BJ (cell line): ENCODE measurements around the gene RAPSN. TPM values are rescaled to one million over a fixed set of nuclear protein-coding genes. Genes with fewer than 3 reads are reported as not detected.

Source experiments
- CTCF ChIA-PET: fragments of 350-600 bp; formaldehyde crosslinking; extraction: SDS; loops from one replicate; lab custom pipeline; 2021; ENCODE audit warnings: antibody characterized with exemption, inconsistent platforms; lab: Yijun Ruan, JAX
- POLR2A ChIA-PET: fragments of 300-600 bp; sonication (Branson Sonifier 250); formaldehyde crosslinking; extraction: SDS; loops from one replicate; lab custom pipeline; 2021; ENCODE audit warnings: antibody characterized with exemption; lab: Charles Lee
- DNase-seq: peaks from one replicate; pipeline ENCODE4 v3.0.0-alpha.2; 2011; ENCODE audit warnings: low read depth
- H3K27me3 ChIP-seq: 2 replicates; pipeline ENCODE4 v1.6.0; 2011; ENCODE audit warnings: low read length; ENCODE audit not compliant: control insufficient read depth, insufficient read depth
- H3K36me3 ChIP-seq: 2 replicates; pipeline ENCODE4 v1.5.1; 2011; ENCODE audit warnings: low read length; ENCODE audit not compliant: control insufficient read depth, insufficient read depth
- H3K4me3 ChIP-seq: 2 replicates; pipeline ENCODE4 v1.5.1; 2011; ENCODE audit warnings: low read depth, mild to moderate bottlenecking, control low read depth, low read length
- CTCF ChIP-seq: IDR thresholded peaks from 2 replicates; pipeline ENCODE4 v1.5.1; 2011; ENCODE audit warnings: low read depth, mild to moderate bottlenecking, control low read depth, inconsistent platforms, low read length, moderate library complexity; ENCODE audit not compliant: insufficient read depth
- polyA plus RNA-seq: library from polyadenylated mRNA; depleted of rRNA; stranded (reverse); fragments of >200 nt; gene quantifications from 2 replicates; pipeline ENCODE4 v1.2.3, GENCODE V29; 2011

RAPSN gene
- polyA plus RNA-seq, 1 experiment, result 0.10 TPM

- no peak for TF ChIP-seq CTCF
- ChIA-PET POLR2A (interaction anchor here (0.7 kb wide), 1 partner anchor 38 kb away, joined by 3 read pairs; no protein-coding TSS in a partner anchor), CTCF (interaction anchor here (0.6 to 3.3 kb wide), 3 partner anchors 21 to 150 kb away, joined by 3 to 13 read pairs (median 3); no protein-coding TSS in a partner anchor)
- Histone ChIP-seq H3K36me3 (peaks cover 19% of the 10 kb centered on the region), H3K27me3 (no peaks in the 10 kb centered on the region), H3K4me3 (no peak overlapping the region)
- DNase-seq, result no peak
These were observed 17.8 kb upstream of the RAPSN start for GRCh38 chr11:47466701-47467250.

- CTCF ChIA-PET, result interaction anchor here (0.6 to 3.3 kb wide), 4 partner anchors 46 to 1482 kb away, joined by 3 to 13 read pairs (median 4); no protein-coding TSS in a partner anchor
These were observed 17.3 kb upstream of the RAPSN start for GRCh38 chr11:47466201-47466600.

GRCh38 chr11:47464483-47464882 is 15.5 kb upstream of the RAPSN start:
- DNase-seq, result no peak
- H3K27me3 ChIP-seq, result no peaks in the 10 kb centered on the region
- H3K36me3 ChIP-seq, result peaks cover 10% of the 10 kb centered on the region
- CTCF ChIA-PET, result interaction anchor here (2.0 to 3.3 kb wide), 2 partner anchors 90 to 153 kb away, joined by 6 to 13 read pairs; no protein-coding TSS in a partner anchor
- no peak overlapping the region for H3K4me3 ChIP-seq
- no peak for TF ChIP-seq CTCF
- POLR2A ChIA-PET, result no interaction called here

More at GRCh38 chr11:47466201-47466600, 17.3 kb upstream of the RAPSN start:
- no peak for DNase-seq
- Histone ChIP-seq H3K4me3 (no peak overlapping the region), H3K27me3 (no peaks in the 10 kb centered on the region), H3K36me3 (peaks cover 18% of the 10 kb centered on the region)
- TF ChIP-seq CTCF, result no peak
- POLR2A ChIA-PET, result interaction anchor here (0.7 kb wide), 1 partner anchor 37 kb away, joined by 3 read pairs; no protein-coding TSS in a partner anchor

GRCh38 chr11:47461876-47462275 is 12.9 kb upstream of the RAPSN start:
- peaks cover 5% of the 10 kb centered on the region for H3K36me3 ChIP-seq
- ChIA-PET CTCF (interaction anchor here (1.7 kb wide), 1 partner anchor 8 kb away, joined by 6 read pairs; no protein-coding TSS in a partner anchor), POLR2A (no interaction called here)
- H3K4me3 ChIP-seq, result no peak overlapping the region
- TF ChIP-seq CTCF, result no peak
- H3K27me3 ChIP-seq, result no peaks in the 10 kb centered on the region
- DNase-seq, result no peak

GRCh38 chr11:47460571-47461235 is 11.8 kb upstream of the RAPSN start:
- no peak for TF ChIP-seq CTCF
- H3K36me3 ChIP-seq, result peaks cover 5% of the 10 kb centered on the region
- DNase-seq, result no peak
- ChIA-PET CTCF (interaction anchor here (0.7 kb wide), 1 partner anchor 86 kb away, joined by 4 read pairs; no protein-coding TSS in a partner anchor), POLR2A (interaction anchor here (0.8 kb wide), 1 partner anchor 92 kb away, joined by 3 read pairs; the partner anchor contains the start of gene CELF1)
- no peaks in the 10 kb centered on the region for H3K27me3 ChIP-seq
- no peak overlapping the region for H3K4me3 ChIP-seq
